ENCODE measurements around the gene MTMR3. TPM values are rescaled to one million over a fixed set of nuclear protein-coding genes. Genes with fewer than 3 reads are reported as not detected.
"Not testable (repeated sequence)": the region's sequence is repeated elsewhere in the genome, so short reads cannot be mapped to it uniquely, and the experiment has no call there.

Gene MTMR3
- total RNA-seq, 6 donors from 2014 or later = 50.3 to 117 (median 70.9) TPM

- Histone ChIP-seq H3K4me1 (peaks cover 0 to 11% (median 3%) of the 10 kb centered on the region in 4 donors), H3K27ac (no peak overlapping the region), H3K9me3 (no peaks in the 10 kb centered on the region), H3K36me3 (no peaks in the 10 kb centered on the region), H3K27me3 (no peaks in the 10 kb centered on the region), H3K4me3 (no peak overlapping the region)
- WGBS, 2 donors = 53 to 74% methylated on average over 5 of the region's 5 CpGs
- TF ChIP-seq EP300 (IDR thresholded peaks at IDR 0.05) = no peak
- TF ChIP-seq POLR2A (IDR thresholded peaks at IDR 0.05) = no peak
- no peak for TF ChIP-seq CTCF (IDR thresholded peaks at IDR 0.05)
- TF ChIP-seq POLR2AphosphoS5 (IDR thresholded peaks at IDR 0.05) = no peak
- ATAC-seq (ENCODE audit: low FRiP score in 2 of 2) = no peak
- no peak for DNase-seq
Measured at GRCh38 chr22:29964776-29965175, 81.8 kb downstream of the MTMR3 start.

GRCh38 chr22:29967461-29967860, 84.5 kb downstream of the MTMR3 start:
- Histone ChIP-seq H3K4me3 (no peak overlapping the region), H3K36me3 (peaks cover 0 to 5% (median 0%) of the 10 kb centered on the region in 4 donors), H3K27me3 (no peaks in the 10 kb centered on the region), H3K4me1 (peaks cover 0 to 11% (median 3%) of the 10 kb centered on the region in 4 donors), H3K9me3 (no peaks in the 10 kb centered on the region), H3K27ac (no peak overlapping the region)
- ATAC-seq (ENCODE audit: low FRiP score in 2 of 2) = no peak
- DNase-seq = no peak
- TF ChIP-seq CTCF (IDR thresholded peaks at IDR 0.05) = no peak
- no peak for TF ChIP-seq EP300 (IDR thresholded peaks at IDR 0.05)
- TF ChIP-seq POLR2AphosphoS5 (IDR thresholded peaks at IDR 0.05) = no peak
- TF ChIP-seq POLR2A (IDR thresholded peaks at IDR 0.05) = no peak

GRCh38 chr22:29971607-29972006, 88.6 kb downstream of the MTMR3 start:
- H3K36me3 ChIP-seq = peaks cover 0 to 5% (median 0%) of the 10 kb centered on the region in 4 donors
- TF ChIP-seq EP300 (IDR thresholded peaks at IDR 0.05) (no peak), POLR2AphosphoS5 (IDR thresholded peaks at IDR 0.05) (no peak), CTCF (IDR thresholded peaks at IDR 0.05) (no peak), POLR2A (IDR thresholded peaks at IDR 0.05) (no peak)
- no peak overlapping the region for H3K27ac ChIP-seq
- H3K4me1 ChIP-seq = peaks cover 0 to 9% (median 2%) of the 10 kb centered on the region in 4 donors
- H3K9me3 ChIP-seq = no peaks in the 10 kb centered on the region
- H3K27me3 ChIP-seq = no peaks in the 10 kb centered on the region
- WGBS, 2 donors = 90 to 97% methylated on average over 3 of the region's 3 CpGs
- ATAC-seq (ENCODE audit: low FRiP score in 2 of 2) (no peak), DNase-seq (no peak)
- H3K4me3 ChIP-seq = no peak overlapping the region

GRCh38 chr22:29972121-29972520, 89.1 kb downstream of the MTMR3 start:
- Histone ChIP-seq H3K4me3 (no peak overlapping the region), H3K4me1 (peaks cover 0 to 9% (median 2%) of the 10 kb centered on the region in 4 donors), H3K9me3 (no peaks in the 10 kb centered on the region), H3K27me3 (no peaks in the 10 kb centered on the region), H3K36me3 (peaks cover 0 to 5% (median 0%) of the 10 kb centered on the region in 4 donors), H3K27ac (no peak overlapping the region)
- no peak for ATAC-seq (ENCODE audit: low FRiP score in 2 of 2)
- TF ChIP-seq EP300 (IDR thresholded peaks at IDR 0.05) (no peak), POLR2A (IDR thresholded peaks at IDR 0.05) (no peak), CTCF (IDR thresholded peaks at IDR 0.05) (no peak), POLR2AphosphoS5 (IDR thresholded peaks at IDR 0.05) (no peak)
- no peak for DNase-seq
- WGBS, 2 donors = 94 to 97% methylated on average over 2 of the region's 2 CpGs

- ATAC-seq (ENCODE audit: low FRiP score in 2 of 2) (no peak), DNase-seq (no peak)
- TF ChIP-seq POLR2A (IDR thresholded peaks at IDR 0.05) (no peak), EP300 (IDR thresholded peaks at IDR 0.05) (no peak), POLR2AphosphoS5 (IDR thresholded peaks at IDR 0.05) (no peak), CTCF (IDR thresholded peaks at IDR 0.05) (no peak)
- no peak overlapping the region for H3K27ac ChIP-seq
- 71 to 83% methylated on average over 4 of the region's 4 CpGs for WGBS, 2 donors
- H3K9me3 ChIP-seq = no peaks in the 10 kb centered on the region
- peaks cover 0 to 9% (median 2%) of the 10 kb centered on the region in 4 donors for H3K4me1 ChIP-seq
- no peaks in the 10 kb centered on the region for H3K27me3 ChIP-seq
- no peak overlapping the region for H3K4me3 ChIP-seq
- peaks cover 0 to 5% (median 0%) of the 10 kb centered on the region in 4 donors for H3K36me3 ChIP-seq
Measured at GRCh38 chr22:29973269-29973668, 90.3 kb downstream of the MTMR3 start.

GRCh38 chr22:29973680-29974079, 90.7 kb downstream of the MTMR3 start:
- not testable (repeated sequence) for H3K36me3 ChIP-seq; ATAC-seq (ENCODE audit: low FRiP score in 2 of 2); H3K4me1 ChIP-seq; H3K4me3 ChIP-seq; H3K27ac ChIP-seq; H3K27me3 ChIP-seq; DNase-seq; H3K9me3 ChIP-seq
- 62 to 91% methylated on average over 9 of the region's 9 CpGs for WGBS, 2 donors
